ENCODE measurements around the gene MRPS27. TPM values are rescaled to one million over a fixed set of nuclear protein-coding genes. Genes with fewer than 3 reads are reported as not detected.

The MRPS27 gene
- total and polyA plus RNA-seq, 8 donors, result 14.8 to 43.3 (median 23.1) TPM

DNA sequence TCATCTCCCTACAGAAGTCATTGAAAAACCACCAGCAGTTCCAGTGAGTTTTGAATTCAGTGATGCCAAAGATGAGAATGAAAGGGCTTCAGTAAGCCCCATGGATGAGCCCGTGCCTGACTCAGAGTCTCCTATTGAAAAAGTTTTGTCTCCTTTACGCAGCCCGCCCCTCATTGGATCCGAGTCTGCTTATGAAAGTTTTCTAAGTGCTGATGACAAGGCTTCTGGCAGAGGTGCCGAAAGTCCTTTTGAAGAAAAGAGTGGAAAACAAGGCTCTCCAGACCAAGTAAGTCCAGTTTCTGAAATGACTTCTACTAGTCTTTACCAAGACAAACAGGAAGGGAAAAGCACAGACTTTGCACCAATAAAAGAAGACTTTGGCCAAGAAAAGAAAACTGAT, 122.6 kb downstream of the MRPS27 start:
- no peak overlapping the region for H3K27ac ChIP-seq
- intact Hi-C loops (cut with DNase I; ENCODE audit: low total_unique reads), result no loop called here
- 92 to 97% (median 96%) methylated on average over 5 of the region's 5 CpGs for WGBS, 5 donors
- peaks cover 0 to 4% (median 0%) of the 10 kb centered on the region in 4 donors for H3K9me3 ChIP-seq
- no peaks in the 10 kb centered on the region for H3K4me1 ChIP-seq
- no peak overlapping the region for H3K4me3 ChIP-seq
- H3K27me3 ChIP-seq, result no peaks in the 10 kb centered on the region
- no peak for DNase-seq
- TF ChIP-seq, protein P1, sequence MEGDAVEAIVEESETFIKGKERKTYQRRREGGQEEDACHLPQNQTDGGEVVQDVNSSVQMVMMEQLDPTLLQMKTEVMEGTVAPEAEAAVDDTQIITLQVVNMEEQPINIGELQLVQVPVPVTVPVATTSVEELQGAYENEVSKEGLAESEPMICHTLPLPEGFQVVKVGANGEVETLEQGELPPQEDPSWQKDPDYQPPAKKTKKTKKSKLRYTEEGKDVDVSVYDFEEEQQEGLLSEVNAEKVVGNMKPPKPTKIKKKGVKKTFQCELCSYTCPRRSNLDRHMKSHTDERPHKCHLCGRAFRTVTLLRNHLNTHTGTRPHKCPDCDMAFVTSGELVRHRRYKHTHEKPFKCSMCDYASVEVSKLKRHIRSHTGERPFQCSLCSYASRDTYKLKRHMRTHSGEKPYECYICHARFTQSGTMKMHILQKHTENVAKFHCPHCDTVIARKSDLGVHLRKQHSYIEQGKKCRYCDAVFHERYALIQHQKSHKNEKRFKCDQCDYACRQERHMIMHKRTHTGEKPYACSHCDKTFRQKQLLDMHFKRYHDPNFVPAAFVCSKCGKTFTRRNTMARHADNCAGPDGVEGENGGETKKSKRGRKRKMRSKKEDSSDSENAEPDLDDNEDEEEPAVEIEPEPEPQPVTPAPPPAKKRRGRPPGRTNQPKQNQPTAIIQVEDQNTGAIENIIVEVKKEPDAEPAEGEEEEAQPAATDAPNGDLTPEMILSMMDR (IDR thresholded peaks at IDR 0.05), result no peak
- H3K36me3 ChIP-seq, result peaks cover 6 to 69% (median 37%) of the 10 kb centered on the region in 4 donors

DNA sequence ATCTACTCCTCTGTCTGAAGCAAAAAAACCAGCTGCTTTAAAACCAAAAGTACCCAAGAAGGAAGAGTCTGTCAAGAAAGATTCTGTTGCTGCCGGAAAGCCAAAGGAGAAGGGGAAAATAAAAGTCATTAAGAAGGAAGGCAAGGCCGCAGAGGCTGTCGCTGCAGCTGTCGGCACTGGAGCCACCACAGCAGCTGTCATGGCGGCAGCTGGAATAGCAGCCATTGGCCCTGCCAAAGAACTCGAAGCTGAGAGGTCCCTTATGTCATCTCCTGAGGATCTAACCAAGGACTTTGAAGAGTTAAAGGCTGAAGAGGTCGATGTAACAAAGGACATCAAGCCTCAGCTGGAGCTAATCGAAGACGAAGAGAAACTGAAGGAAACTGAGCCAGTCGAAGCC, 124.5 kb downstream of the MRPS27 start:
- Histone ChIP-seq H3K27me3 (no peaks in the 10 kb centered on the region), H3K4me3 (no peak overlapping the region), H3K27ac (no peak overlapping the region), H3K4me1 (no peaks in the 10 kb centered on the region), H3K36me3 (peaks cover 6 to 69% (median 37%) of the 10 kb centered on the region in 4 donors), H3K9me3 (peaks cover 0 to 4% (median 0%) of the 10 kb centered on the region in 4 donors)
- intact Hi-C loops (cut with DNase I; ENCODE audit: low total_unique reads), result no loop called here
- WGBS, 5 donors, result 88 to 94% (median 93%) methylated on average over 10 of the region's 10 CpGs
- no peak for DNase-seq
- TF ChIP-seq POLR2A (IDR thresholded peaks at IDR 0.05) (no peak), EP300 (IDR thresholded peaks at IDR 0.05) (no peak), POLR2AphosphoS5 (IDR thresholded peaks at IDR 0.05) (no peak)
- TF ChIP-seq, protein P1 (IDR thresholded peaks at IDR 0.05), result no peak

DNA sequence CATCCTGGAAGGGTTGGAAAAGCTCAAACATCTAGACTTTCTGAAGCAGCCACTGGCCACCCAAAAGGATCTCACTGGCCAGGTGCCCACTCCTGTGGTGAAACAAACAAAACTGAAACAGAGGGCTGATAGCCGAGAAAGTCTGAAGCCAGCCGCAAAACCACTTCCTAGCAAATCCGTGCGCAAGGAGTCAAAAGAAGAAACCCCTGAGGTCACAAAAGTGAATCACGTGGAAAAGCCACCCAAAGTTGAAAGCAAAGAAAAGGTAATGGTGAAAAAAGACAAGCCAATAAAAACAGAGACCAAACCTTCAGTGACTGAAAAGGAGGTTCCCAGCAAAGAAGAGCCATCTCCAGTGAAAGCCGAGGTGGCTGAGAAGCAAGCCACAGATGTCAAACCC, 125.2 kb downstream of the MRPS27 start:
- Histone ChIP-seq H3K36me3 (peaks cover 6 to 61% (median 34%) of the 10 kb centered on the region in 4 donors), H3K4me3 (no peak overlapping the region), H3K27me3 (no peaks in the 10 kb centered on the region), H3K27ac (no peak overlapping the region), H3K4me1 (no peaks in the 10 kb centered on the region), H3K9me3 (peaks cover 0 to 4% (median 0%) of the 10 kb centered on the region in 4 donors)
- no peak for DNase-seq
- intact Hi-C loops (cut with DNase I; ENCODE audit: low total_unique reads), result no loop called here
- 86 to 90% (median 88%) methylated on average over 6 of the region's 6 CpGs for WGBS, 5 donors
- no peak for TF ChIP-seq POLR2AphosphoS5 (IDR thresholded peaks at IDR 0.05)
- TF ChIP-seq, protein P1 (IDR thresholded peaks at IDR 0.05), result no peak
- TF ChIP-seq POLR2A (IDR thresholded peaks at IDR 0.05), result no peak
- no peak for TF ChIP-seq EP300 (IDR thresholded peaks at IDR 0.05)

DNA sequence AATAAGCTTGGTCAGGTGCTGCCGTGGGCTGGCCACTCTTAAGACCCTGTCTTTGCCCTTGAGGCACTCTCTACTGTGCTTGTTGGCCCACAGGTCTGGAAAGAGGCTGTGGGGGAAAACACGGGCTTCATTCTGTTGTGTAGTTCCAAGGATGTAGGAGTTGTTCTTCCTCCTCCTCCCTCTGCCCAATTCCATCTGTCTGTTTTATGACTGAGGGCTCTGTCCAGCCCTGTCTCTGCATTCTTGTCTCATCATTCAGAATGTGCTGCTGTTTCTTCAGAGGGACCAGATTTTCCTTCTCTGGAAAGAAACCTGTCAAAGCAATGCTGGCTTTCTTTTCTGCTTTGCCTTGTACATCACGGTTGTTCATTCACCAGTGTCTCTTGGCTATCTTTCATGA, 128.6 kb downstream of the MRPS27 start:
- no peak overlapping the region for H3K4me3 ChIP-seq
- H3K27ac ChIP-seq, result no peak overlapping the region
- no peak for TF ChIP-seq EP300 (IDR thresholded peaks at IDR 0.05)
- TF ChIP-seq, protein P1 (IDR thresholded peaks at IDR 0.05), result no peak
- no peak for TF ChIP-seq POLR2AphosphoS5 (IDR thresholded peaks at IDR 0.05)
- no peak for TF ChIP-seq POLR2A (IDR thresholded peaks at IDR 0.05)
- no peaks in the 10 kb centered on the region for H3K27me3 ChIP-seq
- H3K4me1 ChIP-seq, result peaks cover 0 to 10% (median 0%) of the 10 kb centered on the region in 4 donors
- intact Hi-C loops (cut with DNase I; ENCODE audit: low total_unique reads), result no loop called here
- no peak for DNase-seq
- H3K9me3 ChIP-seq, result peaks cover 0 to 4% (median 0%) of the 10 kb centered on the region in 4 donors
- WGBS, 5 donors, result 65 to 90% (median 76%) methylated on average over 3 of the region's 3 CpGs
- H3K36me3 ChIP-seq, result peaks cover 4 to 51% (median 22%) of the 10 kb centered on the region in 4 donors

Data from stomach (tissue), 9 donors.